HG03571 (cell line): ENCODE results near the gene SPNS1.
"Not testable (repeated sequence)": the region's sequence is repeated elsewhere in the genome, so short reads cannot be mapped to it uniquely, and the experiment has no call there.

Experiments
- ATAC-seq: cut with Tn5 transposase; IDR thresholded peaks from one replicate; pipeline ENCODE4 v1.9.1; 2021; ENCODE audit not compliant: unreplicated experiment

Gene SPNS1, protein sequence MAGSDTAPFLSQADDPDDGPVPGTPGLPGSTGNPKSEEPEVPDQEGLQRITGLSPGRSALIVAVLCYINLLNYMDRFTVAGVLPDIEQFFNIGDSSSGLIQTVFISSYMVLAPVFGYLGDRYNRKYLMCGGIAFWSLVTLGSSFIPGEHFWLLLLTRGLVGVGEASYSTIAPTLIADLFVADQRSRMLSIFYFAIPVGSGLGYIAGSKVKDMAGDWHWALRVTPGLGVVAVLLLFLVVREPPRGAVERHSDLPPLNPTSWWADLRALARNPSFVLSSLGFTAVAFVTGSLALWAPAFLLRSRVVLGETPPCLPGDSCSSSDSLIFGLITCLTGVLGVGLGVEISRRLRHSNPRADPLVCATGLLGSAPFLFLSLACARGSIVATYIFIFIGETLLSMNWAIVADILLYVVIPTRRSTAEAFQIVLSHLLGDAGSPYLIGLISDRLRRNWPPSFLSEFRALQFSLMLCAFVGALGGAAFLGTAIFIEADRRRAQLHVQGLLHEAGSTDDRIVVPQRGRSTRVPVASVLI

DNA sequence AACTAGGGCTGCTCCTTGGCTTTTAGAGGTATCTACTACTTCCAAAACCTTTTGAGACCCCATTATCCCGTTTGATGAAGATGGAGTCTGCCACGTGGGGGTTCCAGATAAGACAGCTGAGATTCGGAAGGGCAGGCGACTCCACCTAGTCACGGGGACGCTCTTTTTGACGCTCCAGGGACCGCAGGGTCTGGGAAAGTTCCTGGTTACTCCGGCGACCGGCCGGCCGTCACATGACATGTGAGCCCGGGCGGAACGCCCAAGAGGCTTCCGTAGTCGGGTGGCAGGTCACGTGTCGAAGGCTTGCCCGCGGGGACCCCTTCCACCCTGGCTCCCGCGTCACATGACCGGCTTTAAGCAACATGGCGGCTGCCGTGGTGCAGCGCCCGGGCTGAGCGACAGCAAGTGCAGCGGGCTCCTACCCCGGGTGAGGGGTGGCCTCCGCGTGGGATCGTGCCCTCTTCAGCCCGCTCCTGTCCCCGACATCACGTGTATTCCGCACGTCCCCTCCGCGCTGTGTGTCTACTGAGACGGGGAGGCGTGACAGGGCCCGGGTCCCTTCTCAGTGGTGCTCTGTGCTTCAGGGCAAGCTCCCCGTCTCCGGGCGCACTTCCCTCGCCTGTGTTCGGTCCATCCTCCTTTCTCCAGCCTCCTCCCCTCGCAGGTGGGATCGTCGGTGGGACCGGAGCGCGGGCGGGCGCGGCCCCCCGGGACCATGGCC, at the start of gene SPNS1:
SPNS1 (plus strand) TSS at position 342 of the 721 bp plus-strand sequence; CDS start at position 716, 374 bp downstream.
- peak; percentile 83 for ATAC-seq

DNA sequence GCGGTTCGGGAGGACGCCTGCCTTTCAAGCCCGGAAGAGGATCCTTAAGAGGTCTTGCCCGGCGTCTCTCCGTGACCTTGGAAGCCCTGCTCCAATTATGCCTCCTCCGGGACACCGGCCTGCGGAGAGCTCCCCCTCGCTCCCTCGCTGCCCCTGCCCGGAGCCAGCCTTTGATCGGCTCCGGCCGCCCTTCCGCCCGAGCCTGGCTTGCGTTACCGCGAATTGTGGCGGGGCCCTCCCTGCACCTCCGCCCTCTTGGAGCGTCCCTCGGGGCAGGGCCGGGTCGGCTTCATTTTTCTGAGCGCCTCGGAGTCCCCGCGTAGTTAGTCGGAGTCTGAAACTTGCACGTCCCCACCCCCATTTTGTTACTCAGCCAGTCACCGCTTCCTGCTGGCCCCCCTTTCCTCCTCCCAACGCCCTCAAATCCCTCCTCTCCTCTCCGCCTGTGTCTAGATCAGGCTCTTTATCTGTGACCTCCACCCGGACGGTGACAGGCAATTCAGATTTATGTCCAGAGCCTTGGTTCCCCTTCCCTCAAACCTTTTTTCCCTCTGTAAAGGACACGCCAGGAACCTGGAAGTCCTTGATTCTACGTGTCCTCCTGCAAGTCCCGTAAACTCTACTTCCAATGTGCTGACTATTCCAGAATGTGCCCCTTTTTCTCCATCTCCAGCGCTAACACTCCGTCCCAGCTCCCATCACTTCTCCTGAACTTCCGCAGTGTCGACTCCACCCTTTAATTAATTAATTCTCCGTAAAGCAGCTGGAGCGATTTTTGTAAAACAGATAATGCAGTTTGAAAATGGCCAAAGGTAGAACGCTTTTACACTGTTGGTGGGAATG, 49.0 kb upstream of the SPNS1 start:
- ATAC-seq: peak; percentile 10

DNA sequence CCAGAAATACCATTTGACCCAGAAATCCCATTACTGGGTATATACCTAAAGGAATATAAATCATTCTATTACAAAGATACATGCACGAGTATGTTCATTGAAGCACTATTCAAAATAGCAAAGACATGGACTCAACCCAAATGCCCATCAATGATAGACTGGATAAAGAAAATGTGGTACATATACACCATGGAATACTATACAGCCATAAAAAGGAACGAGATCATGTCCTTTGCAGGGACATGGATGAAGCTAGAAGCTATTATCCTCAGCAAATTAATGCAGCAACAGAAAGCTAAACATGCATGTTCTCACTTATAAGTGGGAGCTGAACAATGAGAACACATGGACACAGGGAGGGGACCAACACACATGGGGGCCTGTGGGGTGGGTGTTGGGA, 48.3 kb upstream of the SPNS1 start:
- ATAC-seq: not testable (repeated sequence)

DNA sequence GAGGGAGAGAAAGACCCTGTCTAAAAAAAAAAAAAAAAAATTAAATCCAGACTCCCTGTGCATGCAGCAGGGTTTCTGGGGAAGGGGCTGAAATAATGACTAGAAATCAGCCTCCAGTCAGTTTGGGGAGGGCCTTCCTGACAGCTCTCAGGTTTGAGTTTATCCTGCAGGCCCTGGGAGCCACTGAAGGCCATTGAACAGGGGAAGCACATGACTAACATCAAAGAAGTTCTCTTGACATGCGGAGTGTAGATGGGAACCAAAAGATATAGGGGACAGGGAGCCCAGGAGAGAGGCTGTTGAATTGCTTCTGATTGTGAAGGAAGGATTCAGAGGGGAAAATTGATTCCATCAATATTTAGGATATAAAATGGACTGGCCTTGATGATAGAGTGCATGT, 46.8 kb upstream of the SPNS1 start:
- no peak for ATAC-seq

DNA sequence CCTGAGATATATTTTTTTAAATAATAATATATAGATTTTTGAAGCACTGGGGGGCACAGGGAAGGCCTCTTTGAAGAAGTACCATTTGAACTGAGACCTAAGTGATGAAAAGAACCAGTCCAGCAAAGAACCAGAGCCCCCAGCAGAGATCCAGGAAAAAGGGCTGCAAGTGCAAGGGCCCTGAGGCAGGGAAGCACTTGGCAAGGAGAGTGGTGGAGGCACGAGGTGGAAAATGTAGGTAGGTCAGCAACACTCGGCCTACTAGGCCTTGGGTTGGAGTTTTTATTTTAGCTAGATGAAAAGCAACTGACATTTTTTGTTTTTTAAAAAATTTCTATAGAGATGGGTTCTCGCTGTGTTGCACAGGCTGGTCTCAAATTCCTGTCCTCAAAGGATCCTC, 44.4 kb upstream of the SPNS1 start:
- ATAC-seq: no peak

DNA sequence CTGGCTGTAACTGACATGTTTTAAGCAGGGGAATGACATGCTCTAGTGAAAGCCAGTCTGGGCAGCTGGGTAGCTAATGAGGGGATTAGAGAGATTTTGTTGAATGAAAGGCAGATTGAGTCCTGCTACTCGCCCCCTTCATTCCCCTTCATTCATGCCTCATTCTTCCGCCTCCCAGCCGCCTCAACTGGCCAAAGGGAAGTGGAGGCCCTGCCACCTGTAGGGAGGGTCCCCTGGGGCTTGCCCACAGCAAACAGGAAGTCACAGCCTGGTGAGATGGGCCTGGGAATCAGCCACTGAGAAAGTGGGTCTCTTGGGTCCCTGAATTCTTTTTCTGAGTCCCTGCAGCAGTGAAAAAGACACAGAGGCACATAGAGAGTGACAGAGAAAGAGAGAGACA, 43.9 kb upstream of the SPNS1 start:
- ATAC-seq: no peak

DNA sequence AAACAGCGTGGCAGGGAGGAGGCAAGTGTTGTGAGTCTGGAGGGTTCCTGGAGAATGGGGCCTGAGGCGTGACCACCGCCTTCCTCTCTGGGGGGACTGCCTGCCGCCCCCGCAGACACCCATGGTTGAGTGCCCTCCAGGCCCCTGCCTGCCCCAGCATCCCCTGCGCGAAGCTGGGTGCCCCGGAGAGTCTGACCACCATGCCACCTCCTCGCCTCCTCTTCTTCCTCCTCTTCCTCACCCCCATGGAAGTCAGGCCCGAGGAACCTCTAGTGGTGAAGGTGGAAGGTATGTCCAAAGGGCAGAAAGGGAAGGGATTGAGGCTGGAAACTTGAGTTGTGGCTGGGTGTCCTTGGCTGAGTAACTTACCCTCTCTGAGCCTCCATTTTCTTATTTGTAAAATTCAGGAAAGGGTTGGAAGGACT, 42.8 kb upstream of the SPNS1 start, which contains the start of gene CD19:
CD19 (plus strand) TSS at position 171 of the 425 bp plus-strand sequence; CDS start at position 201, 30 bp downstream.
- no peak for ATAC-seq

DNA sequence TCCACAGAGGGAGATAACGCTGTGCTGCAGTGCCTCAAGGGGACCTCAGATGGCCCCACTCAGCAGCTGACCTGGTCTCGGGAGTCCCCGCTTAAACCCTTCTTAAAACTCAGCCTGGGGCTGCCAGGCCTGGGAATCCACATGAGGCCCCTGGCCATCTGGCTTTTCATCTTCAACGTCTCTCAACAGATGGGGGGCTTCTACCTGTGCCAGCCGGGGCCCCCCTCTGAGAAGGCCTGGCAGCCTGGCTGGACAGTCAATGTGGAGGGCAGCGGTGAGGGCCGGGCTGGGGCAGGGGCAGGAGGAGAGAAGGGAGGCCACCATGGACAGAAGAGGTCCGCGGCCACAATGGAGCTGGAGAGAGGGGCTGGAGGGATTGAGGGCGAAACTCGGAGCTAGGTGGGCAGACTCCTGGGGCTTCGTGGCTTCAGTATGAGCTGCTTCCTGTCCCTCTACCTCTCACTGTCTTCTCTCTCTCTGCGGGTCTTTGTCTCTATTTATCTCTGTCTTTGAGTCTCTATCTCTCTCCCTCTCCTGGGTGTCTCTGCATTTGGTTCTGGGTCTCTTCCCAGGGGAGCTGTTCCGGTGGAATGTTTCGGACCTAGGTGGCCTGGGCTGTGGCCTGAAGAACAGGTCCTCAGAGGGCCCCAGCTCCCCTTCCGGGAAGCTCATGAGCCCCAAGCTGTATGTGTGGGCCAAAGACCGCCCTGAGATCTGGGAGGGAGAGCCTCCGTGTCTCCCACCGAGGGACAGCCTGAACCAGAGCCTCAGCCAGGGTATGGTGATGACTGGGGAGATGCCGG, 42.0 kb upstream of the SPNS1 start:
- ATAC-seq: no peak

DNA sequence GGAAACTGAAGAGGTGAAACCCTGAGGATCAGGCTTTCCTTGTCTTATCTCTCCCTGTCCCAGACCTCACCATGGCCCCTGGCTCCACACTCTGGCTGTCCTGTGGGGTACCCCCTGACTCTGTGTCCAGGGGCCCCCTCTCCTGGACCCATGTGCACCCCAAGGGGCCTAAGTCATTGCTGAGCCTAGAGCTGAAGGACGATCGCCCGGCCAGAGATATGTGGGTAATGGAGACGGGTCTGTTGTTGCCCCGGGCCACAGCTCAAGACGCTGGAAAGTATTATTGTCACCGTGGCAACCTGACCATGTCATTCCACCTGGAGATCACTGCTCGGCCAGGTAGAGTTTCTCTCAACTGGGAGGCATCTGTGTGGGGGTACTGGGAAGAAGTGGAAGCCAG, 41.4 kb upstream of the SPNS1 start:
- no peak for ATAC-seq

DNA sequence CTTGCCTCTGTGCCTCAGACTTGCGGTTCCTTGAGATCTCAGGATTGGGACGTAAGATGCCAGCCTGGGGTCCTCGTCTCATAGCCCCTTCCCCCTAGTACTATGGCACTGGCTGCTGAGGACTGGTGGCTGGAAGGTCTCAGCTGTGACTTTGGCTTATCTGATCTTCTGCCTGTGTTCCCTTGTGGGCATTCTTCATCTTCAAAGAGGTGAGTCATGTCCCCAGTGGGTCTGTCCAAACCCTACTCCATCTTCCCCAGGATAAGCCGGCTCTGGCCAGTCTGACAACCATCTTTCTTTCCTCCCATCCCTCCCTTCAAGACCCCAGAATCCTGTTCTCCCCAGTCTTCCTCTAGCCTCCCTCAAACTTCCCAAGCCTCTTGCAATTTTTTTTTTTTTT, 39.2 kb upstream of the SPNS1 start:
- no peak for ATAC-seq

DNA sequence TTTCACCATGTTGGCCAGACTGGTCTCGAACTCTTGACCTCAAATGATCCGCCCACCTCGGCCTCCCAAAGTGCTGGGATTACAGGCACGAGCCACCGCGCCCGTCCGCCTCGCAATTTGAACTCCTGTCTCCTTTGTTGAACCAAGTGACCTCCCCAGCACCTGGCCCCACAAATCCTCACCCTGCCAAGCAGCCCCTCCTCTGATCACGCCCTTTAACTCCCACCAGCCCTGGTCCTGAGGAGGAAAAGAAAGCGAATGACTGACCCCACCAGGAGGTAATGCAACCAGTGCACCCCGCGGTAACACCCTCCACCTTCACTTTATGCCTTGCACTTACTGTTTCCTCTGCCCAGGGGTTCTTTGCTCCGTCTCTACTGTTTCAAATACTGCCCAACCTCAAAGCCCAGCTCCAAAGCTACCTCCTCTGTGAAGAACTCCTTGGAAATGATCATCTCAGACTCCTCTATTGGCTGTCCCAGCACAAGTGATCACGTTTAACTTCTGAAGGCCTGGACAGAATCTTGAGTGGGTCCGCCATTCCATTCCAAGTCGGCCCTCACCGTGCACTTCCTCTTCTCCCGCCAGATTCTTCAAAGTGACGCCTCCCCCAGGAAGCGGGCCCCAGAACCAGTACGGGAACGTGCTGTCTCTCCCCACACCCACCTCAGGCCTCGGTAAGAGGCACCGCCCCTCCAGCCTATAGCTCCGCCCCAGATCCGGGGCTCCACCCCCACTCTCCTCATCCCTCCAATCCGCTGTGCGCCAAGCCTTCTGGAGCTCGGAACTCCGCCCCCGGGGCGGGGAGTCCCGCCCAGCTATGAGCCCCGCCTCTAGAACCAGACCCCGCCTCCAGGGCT, 38.4 kb upstream of the SPNS1 start:
- peak; percentile 48 for ATAC-seq

DNA sequence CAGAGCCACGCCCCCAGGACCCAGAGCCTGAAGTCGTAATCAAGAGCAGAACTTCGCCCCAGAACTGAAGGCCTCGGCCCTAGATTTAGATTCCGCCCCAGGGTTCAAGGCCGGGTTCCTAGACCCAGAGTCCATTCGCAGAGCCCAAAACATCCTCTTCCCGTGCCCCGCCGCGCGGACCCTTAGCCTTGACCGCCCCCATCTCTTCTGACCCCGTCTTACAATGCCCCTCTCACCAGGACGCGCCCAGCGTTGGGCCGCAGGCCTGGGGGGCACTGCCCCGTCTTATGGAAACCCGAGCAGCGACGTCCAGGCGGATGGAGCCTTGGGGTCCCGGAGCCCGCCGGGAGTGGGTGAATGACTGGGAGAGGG, 37.8 kb upstream of the SPNS1 start:
- ATAC-seq: no peak

DNA sequence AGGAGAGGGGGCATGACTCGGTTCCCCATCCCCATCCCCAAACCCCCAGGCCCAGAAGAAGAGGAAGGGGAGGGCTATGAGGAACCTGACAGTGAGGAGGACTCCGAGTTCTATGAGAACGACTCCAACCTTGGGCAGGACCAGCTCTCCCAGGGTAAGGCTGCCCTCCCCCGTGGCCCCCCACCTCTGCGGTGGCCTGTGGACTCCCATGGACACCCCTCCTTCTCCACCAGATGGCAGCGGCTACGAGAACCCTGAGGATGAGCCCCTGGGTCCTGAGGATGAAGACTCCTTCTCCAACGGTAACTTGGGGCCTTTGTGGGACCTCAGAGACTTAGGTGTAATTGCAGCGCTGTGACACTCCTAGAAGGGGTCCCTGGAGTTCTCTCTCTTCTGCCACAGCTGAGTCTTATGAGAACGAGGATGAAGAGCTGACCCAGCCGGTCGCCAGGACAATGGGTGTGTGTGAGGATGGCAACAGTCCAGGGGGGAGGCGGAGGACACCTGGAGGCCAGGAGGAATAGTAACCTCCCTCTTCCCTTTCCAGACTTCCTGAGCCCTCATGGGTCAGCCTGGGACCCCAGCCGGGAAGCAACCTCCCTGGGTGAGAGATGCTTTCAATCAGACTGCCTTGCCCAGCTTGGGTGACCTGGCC, 37.2 kb upstream of the SPNS1 start:
- ATAC-seq: no peak

DNA sequence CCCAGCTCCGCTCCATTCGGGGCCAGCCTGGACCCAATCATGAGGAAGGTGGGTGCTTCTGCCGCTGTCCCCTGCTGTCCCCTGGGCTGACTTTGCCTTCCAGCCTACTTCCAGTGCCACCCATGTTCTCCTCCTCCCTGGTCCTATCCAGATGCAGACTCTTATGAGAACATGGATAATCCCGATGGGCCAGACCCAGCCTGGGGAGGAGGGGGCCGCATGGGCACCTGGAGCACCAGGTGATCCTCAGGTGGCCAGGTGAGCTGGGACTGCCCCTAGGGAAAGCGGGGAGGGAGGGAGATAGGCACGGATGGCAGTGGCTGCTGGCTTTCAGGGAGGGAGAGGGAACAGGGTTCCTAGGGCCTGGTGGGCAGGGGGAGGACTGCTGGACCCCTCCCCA, 35.9 kb upstream of the SPNS1 start:
- no peak for ATAC-seq

DNA sequence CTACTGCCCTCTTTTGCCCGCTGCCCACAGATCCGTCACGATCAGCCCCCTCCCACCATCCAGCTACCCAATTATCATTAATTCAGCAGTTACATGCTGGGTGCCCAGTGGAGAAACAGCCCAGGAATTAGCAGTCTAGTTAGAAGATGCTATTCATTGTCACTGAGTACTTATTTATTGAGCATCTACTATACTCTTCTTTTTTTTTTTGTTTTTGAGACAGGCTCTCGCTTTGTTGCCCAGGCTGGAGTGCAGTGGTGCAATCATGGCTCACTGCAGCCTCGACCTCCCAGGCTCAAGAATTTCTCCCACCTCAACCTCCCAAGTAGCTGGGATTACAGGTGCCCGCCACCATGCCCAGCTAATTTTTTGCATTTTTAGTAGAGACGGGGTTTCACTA, 34.8 kb upstream of the SPNS1 start:
- not testable (repeated sequence) for ATAC-seq

DNA sequence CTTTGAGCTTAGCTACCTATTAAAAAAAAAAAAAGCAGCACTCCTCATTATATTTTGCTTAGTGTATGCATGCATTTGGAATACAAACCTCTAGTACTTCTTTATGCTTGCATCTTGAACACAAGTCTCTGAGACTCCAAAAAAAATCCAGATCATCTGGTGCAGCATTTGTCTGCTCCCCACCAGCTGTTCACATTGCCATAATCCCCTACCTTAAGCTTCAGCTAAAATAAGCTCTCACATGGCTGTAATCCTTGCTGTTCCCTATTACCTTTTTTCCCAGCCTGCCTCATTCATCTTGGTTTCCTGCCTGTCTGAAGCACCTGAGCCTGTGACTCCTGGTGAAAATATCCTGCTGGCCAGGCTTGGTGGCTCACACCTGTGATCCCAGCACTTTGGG, 31.3 kb upstream of the SPNS1 start:
- no peak for ATAC-seq

DNA sequence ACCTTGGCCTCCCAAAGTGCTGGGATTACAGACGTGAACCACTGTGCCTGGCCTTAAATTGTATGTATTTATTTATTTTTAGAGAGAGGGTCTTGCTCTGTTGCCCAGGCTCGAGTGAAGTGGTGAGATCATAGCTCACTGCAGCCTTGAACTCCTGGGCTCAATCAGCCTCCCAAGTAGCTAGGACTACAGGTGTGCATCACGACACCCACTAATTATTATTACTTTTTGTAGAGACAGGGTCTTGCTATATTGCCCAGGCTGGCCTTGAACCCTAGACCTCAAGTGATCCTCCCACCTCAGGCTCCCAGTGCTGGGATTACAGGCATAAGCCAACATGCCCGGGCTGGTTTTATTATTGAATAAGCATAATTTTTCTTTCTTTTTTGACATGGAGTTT, 27.9 kb upstream of the SPNS1 start:
- no peak for ATAC-seq

DNA sequence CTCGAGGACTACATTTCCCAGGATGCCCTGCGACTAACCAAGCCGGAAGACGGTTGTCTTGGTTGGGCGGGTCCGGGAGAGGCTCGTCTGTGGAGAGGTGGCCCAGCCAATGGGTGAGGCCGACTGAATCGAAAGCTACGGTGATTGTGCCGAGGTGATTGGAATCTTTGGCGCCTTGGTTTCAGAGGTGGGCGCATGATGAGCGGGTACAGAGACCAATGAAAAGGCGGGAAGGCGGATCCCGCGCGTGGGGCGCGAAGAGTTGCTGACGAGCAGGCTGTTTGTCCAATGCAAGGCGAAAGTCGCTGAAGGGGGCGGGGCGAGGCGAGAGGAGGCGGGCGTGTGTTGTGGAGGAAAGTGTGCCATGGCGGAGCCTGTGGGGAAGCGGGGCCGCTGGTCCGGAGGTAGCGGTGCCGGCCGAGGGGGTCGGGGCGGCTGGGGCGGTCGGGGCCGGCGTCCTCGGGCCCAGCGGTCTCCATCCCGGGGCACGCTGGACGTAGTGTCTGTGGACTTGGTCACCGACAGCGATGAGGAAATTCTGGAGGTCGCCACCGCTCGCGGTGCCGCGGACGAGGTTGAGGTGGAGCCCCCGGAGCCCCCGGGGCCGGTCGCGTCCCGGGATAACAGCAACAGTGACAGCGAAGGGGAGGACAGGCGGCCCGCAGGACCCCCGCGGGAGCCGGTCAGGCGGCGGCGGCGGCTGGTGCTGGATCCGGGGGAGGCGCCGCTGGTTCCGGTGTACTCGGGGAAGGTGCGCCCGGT, 23.7 kb upstream of the SPNS1 start, which contains the start of gene NFATC2IP:
NFATC2IP (plus strand) TSS at position 290 of the 762 bp plus-strand sequence; CDS start at position 365, 75 bp downstream.
- ATAC-seq: peak; percentile 88
